ENCODE data around the gene TPM4. TPM values are rescaled to one million over a fixed set of nuclear protein-coding genes. Genes with fewer than 3 reads are reported as not detected.
A peak's percentile ranks its signal among the peaks of the same experiment; 100 is the strongest.

Gene TPM4
- total RNA-seq, 1 donor from 2014 or later, result 386 TPM

- intact Hi-C loops (cut with DNase I), result no loop called here
- DNase-seq, result no peak
- no peak for ATAC-seq
- no peaks in the 10 kb centered on the region for H3K36me3 ChIP-seq
- peaks cover 5% of the 10 kb centered on the region for H3K4me1 ChIP-seq
- H3K27me3 ChIP-seq, result no peaks in the 10 kb centered on the region
- no peaks in the 10 kb centered on the region for H3K9me3 ChIP-seq
- TF ChIP-seq CTCF (IDR thresholded peaks at IDR 0.05), result no peak
- H3K4me3 ChIP-seq, result no peak overlapping the region
- no peak overlapping the region for H3K27ac ChIP-seq
Measured at GRCh38 chr19:16139752-16140151, 63.5 kb downstream of the TPM4 start.

- DNase-seq (no peak), ATAC-seq (peak; percentile 14)
- Histone ChIP-seq H3K36me3 (no peaks in the 10 kb centered on the region), H3K27me3 (no peaks in the 10 kb centered on the region), H3K27ac (no peak overlapping the region), H3K4me3 (no peak overlapping the region), H3K4me1 (peaks cover 5% of the 10 kb centered on the region), H3K9me3 (no peaks in the 10 kb centered on the region)
- no peak for TF ChIP-seq CTCF (IDR thresholded peaks at IDR 0.05)
- intact Hi-C loops (cut with DNase I), result no loop called here
Measured at GRCh38 chr19:16141043-16141442, 64.7 kb downstream of the TPM4 start.

- Histone ChIP-seq H3K27me3 (no peaks in the 10 kb centered on the region), H3K4me3 (no peak overlapping the region), H3K27ac (no peak overlapping the region), H3K36me3 (no peaks in the 10 kb centered on the region), H3K4me1 (peaks cover 5% of the 10 kb centered on the region), H3K9me3 (no peaks in the 10 kb centered on the region)
- DNase-seq, result no peak
- intact Hi-C loops (cut with DNase I), result no loop called here
- no peak for ATAC-seq
- no peak for TF ChIP-seq CTCF (IDR thresholded peaks at IDR 0.05)
Measured at GRCh38 chr19:16142032-16142580, 65.8 kb downstream of the TPM4 start.

- intact Hi-C loops (cut with DNase I), result no loop called here
- H3K4me1 ChIP-seq, result peaks cover 5% of the 10 kb centered on the region
- no peaks in the 10 kb centered on the region for H3K9me3 ChIP-seq
- H3K4me3 ChIP-seq, result peak within 1 kb of the TSS; percentile 42
- ATAC-seq (peak; percentile 96), DNase-seq (peak; percentile 90)
- H3K36me3 ChIP-seq, result no peaks in the 10 kb centered on the region
- H3K27ac ChIP-seq, result peak within 1 kb of the TSS; percentile 56
- H3K27me3 ChIP-seq, result no peaks in the 10 kb centered on the region
- no peak for TF ChIP-seq CTCF (IDR thresholded peaks at IDR 0.05)
Measured at GRCh38 chr19:16143399-16144215, 67.3 kb downstream of the TPM4 start, which contains the start of gene HSH2D. TSS of gene HSH2D (plus strand) at chr19:16143685. CDS start at chr19:16148751, 5,066 bp downstream.

- peak overlapping the region; percentile 42 for H3K4me3 ChIP-seq
- peaks cover 5% of the 10 kb centered on the region for H3K4me1 ChIP-seq
- TF ChIP-seq CTCF (IDR thresholded peaks at IDR 0.05), result no peak
- no peaks in the 10 kb centered on the region for H3K27me3 ChIP-seq
- ATAC-seq (peak; percentile 6), DNase-seq (no peak)
- no peak overlapping the region for H3K27ac ChIP-seq
- no peaks in the 10 kb centered on the region for H3K36me3 ChIP-seq
- intact Hi-C loops (cut with DNase I), result no loop called here
- no peaks in the 10 kb centered on the region for H3K9me3 ChIP-seq
Measured at GRCh38 chr19:16144216-16144581, 67.9 kb downstream of the TPM4 start.

Data from upper lobe of right lung (tissue), 1 donor.